LNCaP clone FGC (cell line): Measurements from ENCODE around the gene RAP2B.

ENCODE experiments used
- DNase-seq: peaks from one replicate; pipeline ENCODE4 v3.0.0-alpha.2; 2011; ENCODE audit warnings: low read depth
- H3K4me3 ChIP-seq: 2 replicates; pipeline ENCODE4 v1.5.1; 2011; ENCODE audit warnings: mild to moderate bottlenecking, low read depth, low read length, control low read depth
- CTCF ChIP-seq: IDR thresholded peaks from 2 replicates; pipeline ENCODE4 v1.5.1; 2012; ENCODE audit warnings: mild to moderate bottlenecking; ENCODE audit not compliant: control insufficient read depth, insufficient read depth; ENCODE audit errors: extremely low read depth

The RAP2B gene

GRCh38 chr3:153160451-153161137 lies 1.4 kb upstream of the RAP2B start:
- H3K4me3 ChIP-seq: peak overlapping the region; percentile 86
- no peak for TF ChIP-seq CTCF
- DNase-seq: peak; percentile 41

- H3K4me3 ChIP-seq: peak overlapping the region; percentile 86
- peak; percentile 99 for DNase-seq
- no peak for TF ChIP-seq CTCF
These were observed 800 bp upstream of the RAP2B start for GRCh38 chr3:153161138-153161713.

DNA sequence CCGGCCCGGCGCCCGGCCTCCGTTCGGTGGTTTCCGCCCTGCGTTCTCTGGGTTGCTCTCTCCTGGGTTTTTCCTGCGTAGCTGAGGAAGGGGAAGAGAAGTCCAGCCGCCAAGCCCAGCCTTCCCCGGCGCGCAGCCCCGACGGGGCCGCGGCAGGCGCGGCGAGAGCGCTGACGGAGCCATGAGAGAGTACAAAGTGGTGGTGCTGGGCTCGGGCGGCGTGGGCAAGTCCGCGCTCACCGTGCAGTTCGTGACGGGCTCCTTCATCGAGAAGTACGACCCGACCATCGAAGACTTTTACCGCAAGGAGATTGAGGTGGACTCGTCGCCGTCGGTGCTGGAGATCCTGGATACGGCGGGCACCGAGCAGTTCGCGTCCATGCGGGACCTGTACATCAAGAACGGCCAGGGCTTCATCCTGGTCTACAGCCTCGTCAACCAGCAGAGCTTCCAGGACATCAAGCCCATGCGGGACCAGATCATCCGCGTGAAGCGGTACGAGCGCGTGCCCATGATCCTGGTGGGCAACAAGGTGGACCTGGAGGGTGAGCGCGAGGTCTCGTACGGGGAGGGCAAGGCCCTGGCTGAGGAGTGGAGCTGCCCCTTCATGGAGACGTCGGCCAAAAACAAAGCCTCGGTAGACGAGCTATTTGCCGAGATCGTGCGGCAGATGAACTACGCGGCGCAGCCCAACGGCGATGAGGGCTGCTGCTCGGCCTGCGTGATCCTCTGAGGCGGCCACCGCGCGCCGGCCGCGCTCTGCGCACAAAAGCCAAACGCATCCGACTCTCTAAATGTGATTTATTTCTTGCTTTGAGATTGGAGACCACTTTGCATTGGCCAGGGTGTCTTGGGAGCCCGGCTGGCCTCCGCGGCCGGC lies 727 bp downstream of the RAP2B start:
- TF ChIP-seq CTCF: no peak
- peak; percentile 7 for DNase-seq
- H3K4me3 ChIP-seq: peak overlapping the region; percentile 86

DNA sequence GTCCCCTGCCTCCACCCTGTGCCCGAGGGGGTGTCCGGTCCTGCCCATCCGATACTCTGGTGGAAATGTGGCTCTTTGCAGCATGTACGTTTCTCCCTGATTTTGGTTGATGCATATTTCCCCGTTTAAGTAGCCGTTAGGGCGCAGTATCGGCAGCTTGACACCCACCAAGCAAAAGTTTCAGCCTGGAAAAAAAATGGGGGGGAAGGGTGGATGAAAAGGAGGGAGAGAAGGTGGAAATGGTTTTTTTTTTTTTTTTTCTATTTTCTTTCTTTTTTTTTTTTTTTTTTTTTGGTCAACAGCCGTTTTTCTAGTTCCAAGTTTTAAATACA lies 1.3 kb downstream of the RAP2B start:
- TF ChIP-seq CTCF: no peak
- peak overlapping the region; percentile 86 for H3K4me3 ChIP-seq
- no peak for DNase-seq

DNA sequence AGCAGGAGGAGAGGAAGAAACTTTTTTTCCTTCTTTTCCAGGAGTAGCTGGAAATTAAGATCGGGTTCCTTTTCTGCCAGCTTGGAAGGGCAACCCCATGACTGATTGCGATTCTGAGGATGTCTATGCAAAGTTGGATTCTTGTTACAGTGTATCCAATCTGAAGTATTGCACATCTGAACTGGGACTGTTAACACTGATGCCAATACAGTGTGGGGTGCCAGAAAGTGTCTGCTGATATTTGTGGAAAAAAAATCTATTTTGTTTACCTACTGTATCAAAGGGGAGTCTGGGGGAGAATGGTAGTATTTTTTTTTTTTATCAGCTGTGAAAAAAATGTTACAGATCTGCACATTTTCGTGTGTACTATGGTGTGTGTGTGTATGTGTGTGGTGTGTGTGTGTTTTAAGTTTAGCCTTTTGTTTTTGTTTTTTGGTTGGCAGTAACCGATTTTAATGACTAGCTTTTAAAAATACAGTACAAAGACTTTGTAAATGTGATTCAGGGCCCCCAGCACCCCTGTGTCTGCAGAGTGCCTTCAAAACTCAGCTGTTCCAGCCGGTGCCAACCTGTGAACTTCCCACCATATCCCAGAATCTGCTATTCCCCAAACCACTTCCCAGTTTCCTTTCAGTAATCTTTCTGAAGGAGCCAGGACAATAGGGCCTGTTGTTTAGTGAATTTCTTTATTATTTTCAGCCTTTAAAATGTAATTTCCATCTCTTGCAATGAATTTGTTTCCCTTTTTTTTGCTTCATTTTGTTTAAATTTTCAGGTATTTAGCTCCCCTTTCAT lies 1.9 kb downstream of the RAP2B start:
- H3K4me3 ChIP-seq: peak overlapping the region; percentile 86
- TF ChIP-seq CTCF: no peak
- DNase-seq: no peak

DNA sequence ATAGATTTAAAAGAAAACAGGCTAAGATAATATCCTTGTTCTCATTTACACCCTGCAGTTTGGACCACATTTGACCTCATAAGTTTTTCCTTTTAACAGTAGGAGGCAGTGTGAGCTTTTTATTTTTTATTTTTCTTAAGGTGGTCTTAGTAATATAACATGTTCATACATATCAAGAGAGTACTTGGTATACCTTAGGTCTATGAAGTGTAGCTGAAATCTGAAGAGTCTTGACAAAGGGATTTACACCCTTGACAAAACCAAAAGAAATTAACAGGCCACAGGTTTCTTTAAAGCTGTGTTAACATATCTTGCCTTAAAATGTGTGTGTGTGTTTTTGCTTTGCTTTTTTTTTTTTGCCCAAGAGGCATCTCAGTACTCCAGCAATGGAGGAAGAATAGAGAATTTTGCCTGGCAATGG lies 3.2 kb downstream of the RAP2B start:
- H3K4me3 ChIP-seq: no peak overlapping the region
- TF ChIP-seq CTCF: no peak
- DNase-seq: no peak
